HCT116 (cell line): ENCODE results near the gene USF2. TPM values are rescaled to one million over a fixed set of nuclear protein-coding genes. Genes with fewer than 3 reads are reported as not detected.

Experiments used
- ATAC-seq: fragments of 200-7000 bp; cut with Tn5 transposase; 2 replicates; pipeline ENCODE4 v1.9.1; 2020; ENCODE audit warnings: mild to moderate bottlenecking, moderate library complexity
- BruUV-seq: library from RNA; stranded (reverse); fragments of 400-500 nt; replicated peaks from 2 replicates; lab custom pipeline; 2021; lab: Mats Ljungman, UMichigan
- CTCF ChIA-PET: fragments of 300-600 bp; sonication (Branson Sonifier 250); formaldehyde crosslinking; loops from one replicate; lab custom pipeline; 2021; ENCODE audit warnings: antibody characterized with exemption; lab: Charles Lee
- POLR2A ChIA-PET: fragments of 300-600, 350-600 bp; sonication (Branson Sonifier 250); formaldehyde crosslinking; loops from one replicate; lab custom pipeline; 2021; ENCODE audit warnings: antibody characterized with exemption; lab: Charles Lee
- RAD21 ChIA-PET, 2 experiments: fragments of 300-600 bp; sonication (Branson Sonifier 250); formaldehyde crosslinking; loops; one replicate each; lab custom pipeline; 2023; ENCODE audit warnings: low total read pairs in 2 of 2; ENCODE audit not compliant: uncharacterized antibody in 2 of 2, unreplicated experiment in 2 of 2, low non-redundant PET in 1 of 2; lab: Charles Lee
- DNase-seq: peaks from one replicate; pipeline ENCODE4 v3.0.0-alpha.2; 2010; ENCODE audit warnings: low read depth, low spot score
- H2AFZ ChIP-seq: fragments of 200-600 bp; shearing (Covaris generic), sonication (generic); 2 replicates; pipeline ENCODE4 v1.6.1; 2017; ENCODE audit warnings: low read depth, mixed run types, mixed read lengths, antibody characterized with exemption, low read length; ENCODE audit not compliant: poor library complexity, severe bottlenecking
- H3K27ac ChIP-seq: 2 replicates; pipeline ENCODE4 v1.5.1; 2012; ENCODE audit warnings: low read depth, low read length
- H3K27me3 ChIP-seq: fragments of 200-600 bp; sonication (generic); 2 replicates; pipeline ENCODE4 v1.6.1; 2016; ENCODE audit warnings: mixed run types, low read length, mixed read lengths; ENCODE audit not compliant: insufficient read depth
- H3K36me3 ChIP-seq, 2 experiments: fragments of 200-500 bp in 1 of 2; fragments of 200-600 bp in 1 of 2; sonication (Bioruptor generic) in 1 of 2; sonication (generic) in 1 of 2; 2 replicates each; pipeline versions ENCODE4 v1.5.1 to v1.6.1; 2014 to 2016; ENCODE audit warnings: low read length in 2 of 2, inconsistent platforms in 1 of 2, mixed read lengths in 1 of 2, mixed run types in 1 of 2; ENCODE audit not compliant: insufficient read depth in 2 of 2, control insufficient read depth in 1 of 2
- H3K4me1 ChIP-seq, 2 experiments: fragments of 200-600 bp in 1 of 2; sonication (generic) in 1 of 2; 2 replicates each; pipeline versions ENCODE4 v1.5.1 to v1.6.1; 2012 to 2017; ENCODE audit warnings: low read length in 2 of 2, inconsistent platforms in 1 of 2, mild to moderate bottlenecking in 1 of 2, mixed read lengths in 1 of 2, mixed run types in 1 of 2, moderate library complexity in 1 of 2; ENCODE audit not compliant: insufficient read depth in 2 of 2, control insufficient read depth in 1 of 2
- H3K4me2 ChIP-seq: fragments of 200-600 bp; sonication (generic); 2 replicates; pipeline ENCODE4 v1.6.1; 2017; ENCODE audit warnings: mixed run types, low read length, mixed read lengths
- H3K4me3 ChIP-seq, 2 experiments: fragments of 200-600 bp in 1 of 2; sonication (generic) in 1 of 2; replicated peaks in 1 of 2; 2 replicates each; pipeline ENCODE4 v1.5.1; 2011 to 2016; ENCODE audit warnings: low read length in 2 of 2, control low read depth in 1 of 2, low read depth in 1 of 2, mild to moderate bottlenecking in 1 of 2, mixed read lengths in 1 of 2, mixed run types in 1 of 2
- H3K79me2 ChIP-seq: fragments of 200-600 bp; sonication (generic); 2 replicates; pipeline ENCODE4 v1.6.1; 2017; ENCODE audit warnings: mild to moderate bottlenecking, mixed run types, low read length, moderate library complexity, mixed read lengths; ENCODE audit not compliant: insufficient read depth
- H3K9ac ChIP-seq: fragments of 200-600 bp; sonication (generic); 2 replicates; pipeline ENCODE4 v1.6.1; 2016; ENCODE audit warnings: low read length, mixed read lengths
- H3K9me2 ChIP-seq: fragments of 200-600 bp; sonication (generic), shearing (Covaris generic); 2 replicates; pipeline ENCODE4 v1.6.1; 2017; ENCODE audit warnings: mixed run types, mild to moderate bottlenecking, moderate library complexity; ENCODE audit not compliant: insufficient read depth
- H3K9me3 ChIP-seq, 2 experiments: fragments of 200-500 bp in 1 of 2; fragments of 200-600 bp in 1 of 2; sonication (Bioruptor generic) in 1 of 2; sonication (generic) in 1 of 2; 2 replicates each; pipeline ENCODE4 v1.6.1; 2014 to 2017; ENCODE audit warnings: low read length in 2 of 2, mixed read lengths in 2 of 2, inconsistent platforms in 1 of 2, low read depth in 1 of 2, mild to moderate bottlenecking in 1 of 2, mixed run types in 1 of 2, moderate library complexity in 1 of 2; ENCODE audit not compliant: control insufficient read depth in 1 of 2, insufficient read depth in 1 of 2
- H4K20me1 ChIP-seq: fragments of 200-600 bp; sonication (generic), shearing (Covaris generic); 2 replicates; pipeline ENCODE4 v1.6.1; 2017; ENCODE audit warnings: mixed run types, mild to moderate bottlenecking, moderate library complexity; ENCODE audit not compliant: insufficient read depth
- ATF3 ChIP-seq: IDR thresholded peaks from 2 replicates; pipeline ENCODE4 v1.6.1; 2012
- CBX3 ChIP-seq: IDR thresholded peaks from 2 replicates; pipeline ENCODE4 v1.6.1; 2012; ENCODE audit warnings: low read depth
- CEBPB ChIP-seq: IDR thresholded peaks from 2 replicates; pipeline ENCODE4 v1.6.1; 2012; ENCODE audit warnings: low read depth
- ELF1 ChIP-seq: IDR thresholded peaks from 2 replicates; pipeline ENCODE4 v1.6.1; 2012; ENCODE audit warnings: low read depth, borderline replicate concordance
- EZH2 ChIP-seq: fragments of 200-600 bp; sonication (generic); IDR thresholded peaks from 2 replicates; pipeline ENCODE4 v1.6.1; 2017; ENCODE audit warnings: antibody characterized with exemption, mixed run types
- EZH2phosphoT487 ChIP-seq: fragments of 200-600 bp; IDR thresholded peaks from 2 replicates; pipeline ENCODE4 v1.6.1; 2018; ENCODE audit warnings: antibody characterized with exemption, borderline replicate concordance
- FOSL1 ChIP-seq: IDR thresholded peaks from 2 replicates; pipeline ENCODE4 v1.6.1; 2012; ENCODE audit warnings: low read depth
- JUND ChIP-seq: IDR thresholded peaks from 2 replicates; pipeline ENCODE4 v1.6.1; 2012
- MAX ChIP-seq: IDR thresholded peaks from 2 replicates; pipeline ENCODE4 v1.6.1; 2012
- POLR2A ChIP-seq: IDR thresholded peaks from 2 replicates; pipeline ENCODE4 v1.7.0; 2011; ENCODE audit warnings: borderline replicate concordance; ENCODE audit not compliant: insufficient read depth, insufficient read length; ENCODE audit errors: extremely low read depth
- REST ChIP-seq: IDR thresholded peaks from 2 replicates; pipeline ENCODE4 v1.6.1; 2012; ENCODE audit warnings: low read depth
- SIN3A ChIP-seq: IDR thresholded peaks from 2 replicates; pipeline ENCODE4 v1.6.1; 2012; ENCODE audit warnings: low read depth
- SP1 ChIP-seq: IDR thresholded peaks from 2 replicates; pipeline ENCODE4 v1.6.1; 2012; ENCODE audit warnings: low read depth
- SRF ChIP-seq: IDR thresholded peaks from 2 replicates; pipeline ENCODE4 v1.6.1; 2012; ENCODE audit warnings: low read depth
- TCF7L2 ChIP-seq: IDR thresholded peaks from 2 replicates; pipeline ENCODE4 v1.7.0; 2011; ENCODE audit warnings: borderline replicate concordance, inconsistent platforms; ENCODE audit not compliant: insufficient read depth, insufficient read length; ENCODE audit errors: extremely low read depth
- YY1 ChIP-seq: IDR thresholded peaks from 2 replicates; pipeline ENCODE4 v1.6.1; 2011; ENCODE audit warnings: low read length, low read depth, moderate library complexity, mild to moderate bottlenecking; ENCODE audit not compliant: insufficient replicate concordance; ENCODE audit errors: extremely low read depth
- ZFX ChIP-seq: fragments of 450-650 bp; IDR thresholded peaks from 2 replicates; pipeline ENCODE4 v1.6.1; 2017
- ZNF274 ChIP-seq: fragments of 200-500 bp; sonication (Bioruptor generic); IDR thresholded peaks from 2 replicates; pipeline ENCODE4 v1.6.1; 2014; ENCODE audit warnings: mild to moderate bottlenecking, low read depth, low read length, inconsistent platforms
- intact Hi-C: fragments of 100-400 bp; cut with micrococcal nuclease; formaldehyde crosslinking; loops from 2 replicates; pipeline ENCODE4 v1.10.0; 2022
- total RNA-seq: library from RNA; stranded (reverse); gene quantifications from one replicate; pipeline ENCODE4 v1.2.1, GENCODE V29; 2021; ENCODE audit not compliant: unreplicated experiment

The USF2 gene
- total RNA-seq, 1 experiment from 2014 or later: 98.4 TPM

GRCh38 chr19:35301961-35302360, 33.2 kb downstream of the USF2 start:
- no peak for DNase-seq
- Histone ChIP-seq H3K4me3 (no peak overlapping the region), H4K20me1 (no peaks in the 10 kb centered on the region), H3K79me2 (no peaks in the 10 kb centered on the region), H3K9me3 (peaks cover 0 to 6% of the 10 kb centered on the region in 2 experiments; a peak in 1 of 4 replicates), H3K4me2 (no peak overlapping the region), H2AFZ (no peak overlapping the region), H3K9ac (no peak overlapping the region), H3K36me3 (no peaks in the 10 kb centered on the region), H3K27me3 (no peaks in the 10 kb centered on the region), H3K4me1 (no peaks in the 10 kb centered on the region; a peak in 1 of 4 replicates), H3K9me2 (no peaks in the 10 kb centered on the region), H3K27ac (no peak overlapping the region)
- no peak for TF ChIP-seq CBX3
- TF ChIP-seq ELF1: no peak
- TF ChIP-seq SIN3A: no peak
- TF ChIP-seq SP1: no peak
- no peak for TF ChIP-seq REST
- TF ChIP-seq CEBPB: no peak
- no peak for TF ChIP-seq ATF3
- no peak for TF ChIP-seq TCF7L2
- TF ChIP-seq EZH2: no peak
- TF ChIP-seq YY1: no peak
- no peak for TF ChIP-seq POLR2A
- no peak for TF ChIP-seq EZH2phosphoT487
- TF ChIP-seq ZFX: no peak
- TF ChIP-seq MAX: no peak
- TF ChIP-seq FOSL1: no peak
- no peak for TF ChIP-seq SRF
- no peak for TF ChIP-seq ZNF274
- TF ChIP-seq JUND: no peak
- no TSS peak for BruUV-seq
- ChIA-PET POLR2A (no interaction called here), CTCF (no interaction called here), RAD21 (no interaction called here)
- intact Hi-C loops: no loop called here
- no peak for ATAC-seq
